Stimulated activated CD4-positive, alpha-beta T cell treated with anti-CD3 and anti-CD28 coated beads, TNF-alpha, amount 100 ng/mL, for 1 hour (primary cell): Measurements from ENCODE around the gene IL10RB.
"Not testable (repeated sequence)": the region's sequence is repeated elsewhere in the genome, so short reads cannot be mapped to it uniquely, and the experiment has no call there.

Source experiments
- DNase-seq, 3 donors: peaks; one replicate each; pipeline ENCODE4 v3.0.0-alpha.2; 2020; ENCODE audit warnings: low read depth in 3 of 3, low spot score in 1 of 3

IL10RB gene

GRCh38 chr21:33240404-33240803 is 25.8 kb upstream of the IL10RB start:
- no peak for DNase-seq

GRCh38 chr21:33241846-33242245 is 24.3 kb upstream of the IL10RB start:
- DNase-seq = no peak

DNA sequence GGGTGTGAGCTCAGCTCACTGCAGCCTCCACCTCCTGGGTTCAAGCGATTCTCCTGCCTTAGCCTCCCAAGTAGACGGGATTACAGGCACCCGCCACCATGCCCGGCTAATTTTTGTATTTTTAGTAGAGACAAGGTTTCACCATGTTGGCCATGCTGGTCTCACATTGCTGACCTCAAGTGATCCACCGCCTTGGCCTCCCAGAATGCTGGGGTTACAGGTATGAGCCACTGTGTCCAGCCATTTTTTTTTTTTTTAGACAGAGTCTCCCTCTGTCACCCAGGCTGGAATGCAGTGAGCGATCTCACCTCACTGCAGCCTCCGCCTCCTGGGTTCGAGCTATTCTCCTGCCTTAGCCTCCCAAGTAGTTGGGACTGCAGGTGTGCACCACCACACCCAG is 23.3 kb upstream of the IL10RB start:
- DNase-seq = not testable (repeated sequence)

- no peak for DNase-seq
These were observed 21.9 kb upstream of the IL10RB start for GRCh38 chr21:33244082-33244778.

- no peak for DNase-seq
These were observed 21.4 kb upstream of the IL10RB start for GRCh38 chr21:33244779-33245105.

DNA sequence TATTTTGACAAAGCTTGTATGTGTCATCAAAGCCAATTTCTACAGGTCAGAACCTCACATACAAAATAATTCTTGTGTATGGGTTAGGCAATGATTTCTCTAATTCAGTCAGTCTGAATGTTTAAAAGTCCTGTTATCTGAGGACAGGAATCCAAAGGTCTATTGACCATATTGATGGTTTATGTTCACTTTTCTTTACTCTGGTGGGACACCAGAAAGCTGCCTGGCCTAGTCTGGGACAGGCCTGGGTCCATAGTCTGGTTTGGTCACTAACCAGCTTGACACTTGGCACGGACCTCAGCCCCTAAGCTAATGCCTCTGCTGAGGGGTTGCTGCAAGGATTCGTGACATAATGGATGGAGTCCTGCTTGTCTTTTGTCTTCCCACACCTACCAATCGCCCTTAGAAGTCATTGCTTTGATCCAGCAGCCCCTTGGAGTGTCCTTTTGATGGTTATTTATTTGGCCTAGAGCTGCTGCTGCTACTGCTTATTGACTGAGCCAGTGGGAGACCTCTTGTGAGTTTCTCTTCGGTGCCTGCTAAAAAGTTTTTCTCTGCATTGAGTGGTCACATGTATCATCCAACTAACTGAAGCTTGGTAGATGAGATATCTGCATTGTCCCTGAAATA is 20.8 kb upstream of the IL10RB start:
- DNase-seq = no peak

- DNase-seq = no peak
These were observed 19.7 kb upstream of the IL10RB start for GRCh38 chr21:33246506-33246905.

DNA sequence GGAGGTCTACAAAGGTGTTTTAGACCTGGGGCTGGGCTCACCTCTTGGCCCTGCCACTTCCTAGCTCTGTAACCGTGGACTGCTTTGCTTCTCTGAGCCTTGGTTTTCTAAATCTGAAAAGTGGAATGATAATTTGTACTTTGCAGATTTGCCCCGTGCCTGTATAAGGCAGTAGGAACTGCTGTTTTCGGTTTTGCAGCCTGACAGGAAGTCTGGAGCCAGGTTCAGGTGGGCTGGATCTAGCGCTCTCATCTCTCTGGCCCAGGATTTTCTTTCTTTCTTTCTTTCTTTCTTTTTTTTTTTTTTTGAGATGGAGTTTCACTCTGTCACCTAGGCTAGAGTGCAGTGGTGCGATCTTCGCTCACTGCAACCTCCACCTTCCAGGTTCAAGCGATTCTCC is 19.2 kb upstream of the IL10RB start:
- DNase-seq = no peak

DNA sequence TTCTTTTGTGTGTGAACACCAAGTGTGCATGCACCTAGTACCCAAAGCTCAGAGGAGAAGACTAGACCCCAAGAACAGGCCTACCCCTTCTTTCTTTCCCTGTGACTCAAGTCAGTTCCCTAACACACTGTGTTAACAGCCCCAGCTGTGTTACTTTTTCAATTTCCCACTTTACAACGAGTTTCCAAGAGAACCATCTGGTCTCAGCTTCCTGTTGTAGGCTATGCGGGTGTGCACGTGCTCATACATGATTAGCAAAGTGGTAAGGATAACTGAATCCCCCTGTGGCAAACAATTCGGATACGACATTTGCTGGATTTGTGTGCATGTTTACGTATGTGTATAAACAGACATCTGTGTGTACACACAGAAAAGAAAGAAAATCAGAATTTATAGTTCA is 18.6 kb upstream of the IL10RB start:
- DNase-seq = no peak

GRCh38 chr21:33249331-33250002 is 16.7 kb upstream of the IL10RB start:
- DNase-seq = no peak

DNA sequence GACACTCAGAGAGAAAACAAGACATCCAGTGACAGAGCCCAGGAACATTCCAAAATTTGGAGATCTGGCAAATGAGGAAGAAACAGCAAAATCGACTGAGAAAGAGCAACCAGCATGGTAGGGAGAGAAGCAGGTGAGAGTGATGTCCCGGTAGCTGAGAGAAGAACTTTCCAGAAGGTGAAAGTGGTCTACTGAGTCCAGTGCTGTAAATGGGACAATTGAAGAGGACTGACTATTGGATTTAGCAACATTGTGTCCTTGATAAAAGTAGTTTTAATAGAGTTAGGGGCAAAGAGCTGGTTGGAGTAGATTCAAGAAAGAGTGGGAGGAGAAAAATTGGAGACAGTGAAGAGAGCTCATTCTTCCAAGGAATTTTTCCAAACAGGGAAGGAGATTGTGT is 15.0 kb upstream of the IL10RB start:
- no peak for DNase-seq

GRCh38 chr21:33253382-33253781 is 12.8 kb upstream of the IL10RB start:
- DNase-seq = not testable (repeated sequence)

- no peak for DNase-seq
These were observed 11.4 kb upstream of the IL10RB start for GRCh38 chr21:33254766-33255165.

GRCh38 chr21:33255404-33255803 is 10.8 kb upstream of the IL10RB start:
- DNase-seq = no peak

GRCh38 chr21:33256019-33256418 is 10.1 kb upstream of the IL10RB start:
- DNase-seq = no peak

GRCh38 chr21:33257094-33257803 is 8.9 kb upstream of the IL10RB start:
- DNase-seq = no peak

DNA sequence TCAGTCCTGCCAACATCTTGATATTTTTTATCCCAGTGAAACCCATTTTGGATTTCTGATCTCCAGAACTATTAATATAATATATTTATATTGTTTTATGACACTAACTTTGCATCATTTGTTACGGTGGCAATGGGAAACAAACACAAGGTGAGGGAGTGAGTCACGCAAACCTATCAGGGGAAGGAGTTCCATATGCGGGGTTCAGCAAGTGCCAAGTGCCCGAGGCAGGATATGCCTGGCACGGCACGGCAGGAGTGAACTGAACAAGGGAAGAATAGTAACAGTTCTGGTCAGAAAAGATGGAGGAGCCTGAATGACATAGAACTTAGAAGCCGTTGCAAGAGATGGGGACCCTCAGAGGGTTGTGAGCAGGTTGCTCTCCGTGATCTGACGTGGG is 7.7 kb upstream of the IL10RB start:
- DNase-seq = no peak

DNA sequence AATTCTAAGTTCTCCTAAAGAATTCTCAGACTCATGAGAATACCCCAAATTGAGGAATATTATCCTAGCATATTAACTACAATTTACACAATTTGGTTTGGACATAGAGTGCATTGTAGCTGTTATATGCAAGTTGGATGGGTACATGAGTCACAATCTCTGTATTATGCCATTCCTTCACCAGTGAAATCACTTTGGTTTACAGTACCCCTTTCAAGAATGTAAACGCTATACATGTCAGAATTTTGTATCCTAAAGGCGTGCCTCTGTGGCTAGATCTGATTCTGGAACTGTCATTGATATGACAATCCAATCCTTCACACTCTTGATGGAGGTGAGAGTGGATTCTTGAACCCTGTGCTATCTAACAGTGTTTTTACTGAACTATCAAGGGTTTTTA is 6.7 kb upstream of the IL10RB start:
- DNase-seq = no peak

DNA sequence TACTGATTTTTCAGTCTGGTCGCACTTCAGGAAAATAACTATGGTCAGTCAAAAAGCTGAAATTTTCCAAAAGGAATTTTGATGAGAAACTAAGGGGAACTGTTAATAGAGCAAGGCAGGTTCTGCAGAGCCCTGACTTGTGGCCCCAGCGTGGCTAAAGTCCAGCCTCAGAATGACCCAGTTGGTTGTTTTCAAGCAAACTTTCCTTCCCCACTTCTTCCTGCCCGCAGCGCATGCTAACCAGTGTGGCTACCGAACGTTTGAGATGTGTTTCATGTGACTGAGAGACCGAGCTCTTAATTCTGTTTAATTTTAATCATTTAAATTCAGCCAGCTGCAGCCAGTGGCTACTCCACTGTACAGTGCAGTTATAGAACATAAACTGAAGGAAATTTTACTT is 6.2 kb upstream of the IL10RB start:
- DNase-seq = no peak

DNA sequence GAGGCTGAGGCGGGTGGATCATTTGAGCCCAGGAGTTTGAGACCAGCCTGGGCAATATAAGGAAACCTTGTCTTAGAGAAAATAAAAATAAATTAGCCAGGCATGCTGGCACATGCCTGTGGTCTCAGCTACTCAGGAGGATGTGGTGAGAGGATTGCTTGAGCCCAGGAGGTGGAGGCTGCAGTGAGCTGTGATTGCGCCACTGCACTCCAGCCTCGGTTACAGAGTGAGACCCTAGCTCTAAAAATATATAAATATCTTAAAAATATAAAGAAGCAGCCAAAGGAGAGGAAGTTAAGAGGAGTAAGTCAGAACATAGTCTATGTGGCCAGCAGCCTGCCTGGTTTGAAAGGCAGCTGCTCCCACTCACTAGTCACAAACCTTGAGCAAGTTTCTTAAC is 4.5 kb upstream of the IL10RB start:
- no peak for DNase-seq

GRCh38 chr21:33262921-33263320 is 3.2 kb upstream of the IL10RB start:
- no peak for DNase-seq

GRCh38 chr21:33264561-33264960 is 1.6 kb upstream of the IL10RB start:
- DNase-seq = no peak
